Neuronal stem cell (in vitro differentiated cells): Measurements from ENCODE around the gene METTL6.

Source experiments
- DNase-seq: peaks from one replicate; pipeline ENCODE4 v3.0.0-alpha.2; 2013; ENCODE audit warnings: low spot score
- H2AFZ ChIP-seq: one replicate; pipeline ENCODE4 v1.6.1; 2013; ENCODE audit warnings: mild to moderate bottlenecking, low read length, inconsistent platforms
- H2AK5ac ChIP-seq: 2 replicates; pipeline ENCODE4 v1.6.1; 2013; ENCODE audit warnings: low read depth, mild to moderate bottlenecking, inconsistent platforms, low read length, moderate library complexity, mixed read lengths
- H2BK120ac ChIP-seq: 2 replicates; pipeline ENCODE4 v1.6.1; 2013; ENCODE audit warnings: low read depth, mild to moderate bottlenecking, inconsistent platforms, low read length, moderate library complexity, mixed read lengths
- H2BK12ac ChIP-seq: one replicate; pipeline ENCODE4 v1.6.1; 2013; ENCODE audit warnings: low read length, inconsistent platforms
- H2BK15ac ChIP-seq: 2 replicates; pipeline ENCODE4 v1.6.1; 2013; ENCODE audit warnings: mild to moderate bottlenecking, low read length, inconsistent platforms, mixed read lengths
- H2BK5ac ChIP-seq: one replicate; pipeline ENCODE4 v1.6.1; 2013; ENCODE audit warnings: inconsistent platforms, mild to moderate bottlenecking, low read length, moderate library complexity
- H3K14ac ChIP-seq: one replicate; pipeline ENCODE4 v1.6.1; 2013; ENCODE audit warnings: low read length, inconsistent platforms
- H3K18ac ChIP-seq: 2 replicates; pipeline ENCODE4 v1.6.1; 2013; ENCODE audit warnings: low read length, inconsistent platforms
- H3K23ac ChIP-seq: 2 replicates; pipeline ENCODE4 v1.6.1; 2013; ENCODE audit warnings: low read depth, mild to moderate bottlenecking, mixed read lengths, low read length, inconsistent platforms; ENCODE audit not compliant: poor library complexity
- H3K27ac ChIP-seq: replicated peaks from 3 replicates; pipeline ENCODE4 v1.5.1; 2013; ENCODE audit warnings: low read length, inconsistent platforms
- H3K27me3 ChIP-seq, 3 experiments: 2 replicates each; pipeline ENCODE4 v1.6.1; 2013; ENCODE audit warnings: low read length in 3 of 3, mild to moderate bottlenecking in 2 of 3, inconsistent platforms in 1 of 3, low read depth in 1 of 3, mixed read lengths in 1 of 3, moderate library complexity in 1 of 3; ENCODE audit not compliant: control insufficient read depth in 3 of 3, insufficient read depth in 3 of 3
- H3K36me3 ChIP-seq, 2 donors: replicated peaks in 1 of 2; 2 replicates each; pipeline ENCODE4 v1.6.1; 2013; ENCODE audit warnings: low read length in 2 of 2; ENCODE audit not compliant: control insufficient read depth in 2 of 2, insufficient read depth in 2 of 2
- H3K4ac ChIP-seq: 2 replicates; pipeline ENCODE4 v1.6.1; 2013; ENCODE audit warnings: inconsistent platforms, mild to moderate bottlenecking, low read length, moderate library complexity
- H3K4me1 ChIP-seq, 2 donors: 1 replicate in 1 of 2; 2 replicates in 1 of 2; pipeline ENCODE4 v1.6.1; 2013; ENCODE audit warnings: low read length in 2 of 2, low read depth in 1 of 2; ENCODE audit not compliant: control insufficient read depth in 2 of 2, insufficient read depth in 1 of 2
- H3K4me2 ChIP-seq: one replicate; pipeline ENCODE4 v1.6.1; 2013; ENCODE audit warnings: mild to moderate bottlenecking, low read length, inconsistent platforms; ENCODE audit not compliant: insufficient read depth, poor library complexity, severe bottlenecking
- H3K4me3 ChIP-seq, 2 donors: 2 replicates each; pipeline ENCODE4 v1.5.1; 2013; ENCODE audit warnings: low read length in 2 of 2, mild to moderate bottlenecking in 2 of 2, inconsistent platforms in 1 of 2, moderate library complexity in 1 of 2
- H3K79me1 ChIP-seq: one replicate; pipeline ENCODE4 v1.6.1; 2013; ENCODE audit warnings: low read depth, mild to moderate bottlenecking, inconsistent platforms, low read length, moderate library complexity
- H3K9ac ChIP-seq: one replicate; pipeline ENCODE4 v1.6.1; 2013; ENCODE audit warnings: mild to moderate bottlenecking, low read depth, low read length, inconsistent platforms; ENCODE audit not compliant: poor library complexity
- H3K9me3 ChIP-seq, 2 donors: replicated peaks in 1 of 2; 2 replicates each; pipeline versions ENCODE3 to v1.6.1; 2013; ENCODE audit warnings: low read length in 2 of 2, mild to moderate bottlenecking in 2 of 2, inconsistent platforms in 1 of 2, low read depth in 1 of 2, mixed read lengths in 1 of 2, moderate library complexity in 1 of 2; ENCODE audit not compliant: control insufficient read depth in 2 of 2, insufficient read depth in 1 of 2
- H4K8ac ChIP-seq: one replicate; pipeline ENCODE4 v1.6.1; 2013; ENCODE audit warnings: low read depth, mild to moderate bottlenecking, inconsistent platforms, low read length, moderate library complexity
- H4K91ac ChIP-seq: one replicate; pipeline ENCODE4 v1.6.1; 2013; ENCODE audit warnings: low read length, low read depth, mild to moderate bottlenecking, inconsistent platforms; ENCODE audit not compliant: poor library complexity
- WGBS, 2 donors: extraction: QIAGEN DNeasy Blood & Tissue Kit; methylation state at CpG; one replicate each; pipeline ENCODE4 v1.1.7; 2013; ENCODE audit warnings: missing lambda C conversion rate in 2 of 2, mixed read lengths in 1 of 2; ENCODE audit not compliant: insufficient read length in 2 of 2, insufficient replicate concordance in 1 of 2; ENCODE audit errors: extremely low coverage in 2 of 2; 5-methylcytosine and 5-hydroxymethylcytosine counted together

METTL6 gene

GRCh38 chr3:15456321-15456720 is 29.0 kb upstream of the METTL6 start:
- no peak overlapping the region for H4K91ac ChIP-seq
- no peak overlapping the region for H4K8ac ChIP-seq
- H3K4me1 ChIP-seq: no peaks in the 10 kb centered on the region
- no peak overlapping the region for H3K23ac ChIP-seq
- no peak overlapping the region for H2BK12ac ChIP-seq
- H2BK5ac ChIP-seq: no peak overlapping the region
- H2AFZ ChIP-seq: no peak overlapping the region
- H3K4ac ChIP-seq: no peak overlapping the region
- H3K14ac ChIP-seq: no peak overlapping the region
- no peaks in the 10 kb centered on the region for H3K79me1 ChIP-seq
- peaks cover 0 to 2% of the 10 kb centered on the region in 2 donors for H3K36me3 ChIP-seq
- H2BK120ac ChIP-seq: no peak overlapping the region
- no peak overlapping the region for H3K9ac ChIP-seq
- H2BK15ac ChIP-seq: no peak overlapping the region
- WGBS, 2 donors: no CpG with 5 or more reads among the region's 2 CpGs
- no peak overlapping the region for H3K4me2 ChIP-seq
- H3K9me3 ChIP-seq: no peaks in the 10 kb centered on the region
- no peak for DNase-seq
- no peak overlapping the region for H3K27ac ChIP-seq
- H3K18ac ChIP-seq: no peak overlapping the region
- peaks cover 0 to 2% (median 0%) of the 10 kb centered on the region in 3 experiments for H3K27me3 ChIP-seq
- H2AK5ac ChIP-seq: no peak overlapping the region
- H3K4me3 ChIP-seq: no peak overlapping the region

GRCh38 chr3:15455756-15456155 is 28.4 kb upstream of the METTL6 start:
- Histone ChIP-seq H3K4me3 (no peak overlapping the region), H3K4me2 (no peak overlapping the region), H3K27ac (no peak overlapping the region), H3K4ac (no peak overlapping the region), H3K9ac (peak overlapping the region; percentile 39), H3K79me1 (no peaks in the 10 kb centered on the region), H2BK120ac (no peak overlapping the region), H3K27me3 (peaks cover 0 to 2% (median 0%) of the 10 kb centered on the region in 3 experiments), H3K18ac (no peak overlapping the region), H2BK5ac (no peak overlapping the region), H2BK12ac (no peak overlapping the region), H2AFZ (no peak overlapping the region), H3K9me3 (no peaks in the 10 kb centered on the region), H3K36me3 (peaks cover 0 to 2% of the 10 kb centered on the region in 2 donors), H3K23ac (no peak overlapping the region), H2BK15ac (no peak overlapping the region), H3K4me1 (no peaks in the 10 kb centered on the region), H2AK5ac (no peak overlapping the region), H4K91ac (no peak overlapping the region), H3K14ac (no peak overlapping the region), H4K8ac (no peak overlapping the region)
- WGBS, 2 donors: no CpG with 5 or more reads among the region's 7 CpGs
- DNase-seq: no peak

GRCh38 chr3:15454965-15455364 is 27.6 kb upstream of the METTL6 start:
- peaks cover 0 to 2% (median 0%) of the 10 kb centered on the region in 3 experiments for H3K27me3 ChIP-seq
- H3K18ac ChIP-seq: no peak overlapping the region
- H2BK120ac ChIP-seq: no peak overlapping the region
- H3K79me1 ChIP-seq: no peaks in the 10 kb centered on the region
- H4K8ac ChIP-seq: no peak overlapping the region
- no peak overlapping the region for H2BK12ac ChIP-seq
- H2AFZ ChIP-seq: no peak overlapping the region
- H3K4me1 ChIP-seq: no peaks in the 10 kb centered on the region
- no peak overlapping the region for H3K4me3 ChIP-seq
- no peak overlapping the region for H2AK5ac ChIP-seq
- H3K9ac ChIP-seq: no peak overlapping the region
- H3K9me3 ChIP-seq: no peaks in the 10 kb centered on the region
- DNase-seq: no peak
- peaks cover 0 to 2% of the 10 kb centered on the region in 2 donors for H3K36me3 ChIP-seq
- H3K23ac ChIP-seq: no peak overlapping the region
- no peak overlapping the region for H3K4ac ChIP-seq
- H3K14ac ChIP-seq: no peak overlapping the region
- H2BK15ac ChIP-seq: no peak overlapping the region
- H2BK5ac ChIP-seq: no peak overlapping the region
- H3K27ac ChIP-seq: no peak overlapping the region
- no peak overlapping the region for H3K4me2 ChIP-seq
- H4K91ac ChIP-seq: no peak overlapping the region

- H3K4me2 ChIP-seq: no peak overlapping the region
- WGBS, 2 donors: no CpG with 5 or more reads among the region's 9 CpGs
These were observed 26.8 kb upstream of the METTL6 start for GRCh38 chr3:15453991-15454625.

More at GRCh38 chr3:15453991-15454625, 26.8 kb upstream of the METTL6 start:
- no peak overlapping the region for H2AK5ac ChIP-seq
- no peak overlapping the region for H3K27ac ChIP-seq
- DNase-seq: no peak
- no peak overlapping the region for H2BK12ac ChIP-seq
- H3K36me3 ChIP-seq: peaks cover 0 to 2% of the 10 kb centered on the region in 2 donors
- no peak overlapping the region for H4K8ac ChIP-seq
- H3K79me1 ChIP-seq: no peaks in the 10 kb centered on the region
- H3K9ac ChIP-seq: no peak overlapping the region
- H3K14ac ChIP-seq: peak overlapping the region; percentile 6
- no peak overlapping the region for H3K4me3 ChIP-seq
- H2AFZ ChIP-seq: no peak overlapping the region
- H3K9me3 ChIP-seq: no peaks in the 10 kb centered on the region
- no peak overlapping the region for H2BK120ac ChIP-seq
- H2BK5ac ChIP-seq: no peak overlapping the region
- H3K27me3 ChIP-seq: peaks cover 0 to 2% (median 0%) of the 10 kb centered on the region in 3 experiments
- no peak overlapping the region for H2BK15ac ChIP-seq
- H3K4ac ChIP-seq: no peak overlapping the region
- H3K4me1 ChIP-seq: no peaks in the 10 kb centered on the region
- H4K91ac ChIP-seq: no peak overlapping the region
- no peak overlapping the region for H3K23ac ChIP-seq
- H3K18ac ChIP-seq: no peak overlapping the region
